Measurements from ENCODE around the gene NDFIP2. TPM values are rescaled to one million over a fixed set of nuclear protein-coding genes. Genes with fewer than 3 reads are reported as not detected.
"Not testable (repeated sequence)": the region's sequence is repeated elsewhere in the genome, so short reads cannot be mapped to it uniquely, and the experiment has no call there.

Gene NDFIP2
- total RNA-seq, 1 experiment from 2014 or later: 81.6 TPM

GRCh38 chr13:79591493-79591892, 110.5 kb downstream of the NDFIP2 start:
- no peaks in the 10 kb centered on the region for H3K27me3 Mint-ChIP-seq (ENCODE audit: insufficient read depth, unreplicated experiment)
- no peak for TF ChIP-seq CTCF (IDR thresholded peaks at IDR 0.05; ENCODE audit: unreplicated experiment)

GRCh38 chr13:79593121-79593520, 112.2 kb downstream of the NDFIP2 start:
- intact Hi-C loops (cut with micrococcal nuclease): no loop called here
- ChIA-PET CTCF (no interaction called here), POLR2A (interaction anchor here (0.6 kb wide), 2 partner anchors 166 to 283 kb away, joined by 3 to 4 read pairs; no protein-coding TSS in a partner anchor)
- Mint-ChIP-seq H3K4me3 (ENCODE audit: unreplicated experiment) (no peak overlapping the region), H3K27me3 (ENCODE audit: insufficient read depth, unreplicated experiment) (no peaks in the 10 kb centered on the region), H3K4me1 (ENCODE audit: insufficient read depth, unreplicated experiment) (peaks cover 27% of the 10 kb centered on the region), H3K27ac (ENCODE audit: low read depth, unreplicated experiment) (peak overlapping the region; percentile 7), H3K36me3 (ENCODE audit: insufficient read depth, unreplicated experiment) (no peaks in the 10 kb centered on the region), H3K9me3 (ENCODE audit: unreplicated experiment) (no peaks in the 10 kb centered on the region)
- no peak for DNase-seq (ENCODE audit: unreplicated experiment)
- no TSS peak for BruUV-seq (replicated peaks)
- no peak for TF ChIP-seq CTCF (IDR thresholded peaks at IDR 0.05; ENCODE audit: unreplicated experiment)

More at GRCh38 chr13:79591493-79591892, 110.5 kb downstream of the NDFIP2 start:
- H3K4me3 Mint-ChIP-seq (ENCODE audit: unreplicated experiment): no peak overlapping the region
- DNase-seq (ENCODE audit: unreplicated experiment): no peak
- peaks cover 27% of the 10 kb centered on the region for H3K4me1 Mint-ChIP-seq (ENCODE audit: insufficient read depth, unreplicated experiment)
- no peaks in the 10 kb centered on the region for H3K36me3 Mint-ChIP-seq (ENCODE audit: insufficient read depth, unreplicated experiment)
- ChIA-PET POLR2A (interaction anchor here (2.2 kb wide), 1 partner anchor 39 kb away, joined by 6 read pairs; no protein-coding TSS in a partner anchor), CTCF (interaction anchor here (1.2 to 1.4 kb wide), 2 partner anchors 45 to 88 kb away, joined by 3 to 4 read pairs; no protein-coding TSS in a partner anchor)
- BruUV-seq (replicated peaks): no TSS peak
- H3K27ac Mint-ChIP-seq (ENCODE audit: low read depth, unreplicated experiment): peak overlapping the region; percentile 98
- intact Hi-C loops (cut with micrococcal nuclease): no loop called here
- no peaks in the 10 kb centered on the region for H3K9me3 Mint-ChIP-seq (ENCODE audit: unreplicated experiment)

- peaks cover 27% of the 10 kb centered on the region for H3K4me1 Mint-ChIP-seq (ENCODE audit: insufficient read depth, unreplicated experiment)
- no peaks in the 10 kb centered on the region for H3K36me3 Mint-ChIP-seq (ENCODE audit: insufficient read depth, unreplicated experiment)
- DNase-seq (ENCODE audit: unreplicated experiment): peak; percentile 58
- POLR2A ChIA-PET: no interaction called here
- H3K9me3 Mint-ChIP-seq (ENCODE audit: unreplicated experiment): no peaks in the 10 kb centered on the region
- CTCF ChIA-PET: interaction anchor here (0.6 to 1.3 kb wide), 3 partner anchors 37 to 509 kb away, joined by 3 read pairs; no protein-coding TSS in a partner anchor
- no TSS peak for BruUV-seq (replicated peaks)
- intact Hi-C loops (cut with micrococcal nuclease): no loop called here
- H3K4me3 Mint-ChIP-seq (ENCODE audit: unreplicated experiment): no peak overlapping the region
- peak overlapping the region; percentile 7 for H3K27ac Mint-ChIP-seq (ENCODE audit: low read depth, unreplicated experiment)
- no peaks in the 10 kb centered on the region for H3K27me3 Mint-ChIP-seq (ENCODE audit: insufficient read depth, unreplicated experiment)
- TF ChIP-seq CTCF (IDR thresholded peaks at IDR 0.05; ENCODE audit: unreplicated experiment): no peak
Observed at GRCh38 chr13:79593641-79594275, 112.8 kb downstream of the NDFIP2 start.

- BruUV-seq (replicated peaks); H3K36me3 Mint-ChIP-seq (ENCODE audit: insufficient read depth, unreplicated experiment); H3K4me3 Mint-ChIP-seq (ENCODE audit: unreplicated experiment); H3K9me3 Mint-ChIP-seq (ENCODE audit: unreplicated experiment); H3K27ac Mint-ChIP-seq (ENCODE audit: low read depth, unreplicated experiment); DNase-seq (ENCODE audit: unreplicated experiment); H3K4me1 Mint-ChIP-seq (ENCODE audit: insufficient read depth, unreplicated experiment); POLR2A ChIA-PET; H3K27me3 Mint-ChIP-seq (ENCODE audit: insufficient read depth, unreplicated experiment); intact Hi-C loops (cut with micrococcal nuclease): not testable (repeated sequence)
- CTCF ChIA-PET: interaction anchor here (0.7 kb wide), 1 partner anchor 1065 kb away, joined by 3 read pairs; no protein-coding TSS in a partner anchor
Observed at GRCh38 chr13:79600146-79600545, 119.2 kb downstream of the NDFIP2 start.
